SK-N-SH (cell line): ENCODE data around the gene ELP4.

Experiments
- CHD2 ChIP-seq: fragments of 150-350 bp; IDR thresholded peaks from 2 replicates; pipeline ENCODE4 v1.6.1; 2018; ENCODE audit warnings: low read length; ENCODE audit not compliant: partially characterized antibody
- FOXJ3 ChIP-seq: sonication (generic); formaldehyde crosslinking; IDR thresholded peaks from 2 replicates; pipeline ENCODE4 v1.5.1; 2020; ENCODE audit warnings: mild to moderate bottlenecking, missing genetic modification reagents
- JUND ChIP-seq: IDR thresholded peaks from 2 replicates; pipeline ENCODE4 v1.4.0; 2012
- POLR2AphosphoS5 ChIP-seq: IDR thresholded peaks from 2 replicates; pipeline ENCODE4 v1.6.1; 2012; ENCODE audit warnings: low read depth, low read length
- TAF1 ChIP-seq: IDR thresholded peaks from 2 replicates; pipeline ENCODE4 v1.6.1; 2012; ENCODE audit warnings: low read depth, mild to moderate bottlenecking, low read length, moderate library complexity, borderline replicate concordance
- TF ChIP-seq, protein P1 (sequence below): fragments of 200-600 bp; sonication (generic); IDR thresholded peaks from 2 replicates; pipeline ENCODE4 v1.6.1; 2017; ENCODE audit warnings: antibody characterized with exemption, mild to moderate bottlenecking, moderate library complexity
- TF ChIP-seq, protein P2 (sequence below): IDR thresholded peaks from 2 replicates; pipeline ENCODE4 v1.4.0; 2012; ENCODE audit warnings: low read depth, borderline replicate concordance

DNA sequence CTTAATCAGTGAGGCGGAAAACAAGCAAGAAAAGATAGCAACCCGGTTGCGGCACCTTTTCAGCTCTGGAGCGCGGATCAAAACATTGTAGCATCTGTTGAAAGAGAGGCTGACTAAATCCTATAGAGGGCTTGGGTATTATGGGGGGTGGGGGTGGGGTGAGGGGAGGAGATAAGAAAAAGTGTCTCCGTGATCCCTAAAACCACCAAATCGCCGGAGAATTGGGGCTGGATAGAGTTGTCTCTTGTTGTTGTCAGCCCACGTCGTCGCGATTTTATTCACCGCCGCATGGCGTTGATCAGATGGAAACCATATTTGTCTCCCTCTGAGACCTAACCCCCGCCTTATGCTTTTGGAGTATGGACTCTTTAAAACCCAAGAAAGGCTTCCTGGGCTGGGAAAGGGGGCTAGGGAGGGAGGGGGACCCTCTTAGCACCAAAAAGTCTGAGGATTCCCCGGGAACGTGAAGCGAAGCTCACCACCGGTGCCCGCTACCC is 288.5 kb downstream of the ELP4 start:
- TF ChIP-seq FOXJ3 (CRISPR knock-in tag) (no peak), POLR2AphosphoS5 (no peak), JUND (no peak), CHD2 (no peak), TAF1 (no peak)
- TF ChIP-seq, protein P1, sequence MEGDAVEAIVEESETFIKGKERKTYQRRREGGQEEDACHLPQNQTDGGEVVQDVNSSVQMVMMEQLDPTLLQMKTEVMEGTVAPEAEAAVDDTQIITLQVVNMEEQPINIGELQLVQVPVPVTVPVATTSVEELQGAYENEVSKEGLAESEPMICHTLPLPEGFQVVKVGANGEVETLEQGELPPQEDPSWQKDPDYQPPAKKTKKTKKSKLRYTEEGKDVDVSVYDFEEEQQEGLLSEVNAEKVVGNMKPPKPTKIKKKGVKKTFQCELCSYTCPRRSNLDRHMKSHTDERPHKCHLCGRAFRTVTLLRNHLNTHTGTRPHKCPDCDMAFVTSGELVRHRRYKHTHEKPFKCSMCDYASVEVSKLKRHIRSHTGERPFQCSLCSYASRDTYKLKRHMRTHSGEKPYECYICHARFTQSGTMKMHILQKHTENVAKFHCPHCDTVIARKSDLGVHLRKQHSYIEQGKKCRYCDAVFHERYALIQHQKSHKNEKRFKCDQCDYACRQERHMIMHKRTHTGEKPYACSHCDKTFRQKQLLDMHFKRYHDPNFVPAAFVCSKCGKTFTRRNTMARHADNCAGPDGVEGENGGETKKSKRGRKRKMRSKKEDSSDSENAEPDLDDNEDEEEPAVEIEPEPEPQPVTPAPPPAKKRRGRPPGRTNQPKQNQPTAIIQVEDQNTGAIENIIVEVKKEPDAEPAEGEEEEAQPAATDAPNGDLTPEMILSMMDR: no peak
- TF ChIP-seq, protein P2, sequence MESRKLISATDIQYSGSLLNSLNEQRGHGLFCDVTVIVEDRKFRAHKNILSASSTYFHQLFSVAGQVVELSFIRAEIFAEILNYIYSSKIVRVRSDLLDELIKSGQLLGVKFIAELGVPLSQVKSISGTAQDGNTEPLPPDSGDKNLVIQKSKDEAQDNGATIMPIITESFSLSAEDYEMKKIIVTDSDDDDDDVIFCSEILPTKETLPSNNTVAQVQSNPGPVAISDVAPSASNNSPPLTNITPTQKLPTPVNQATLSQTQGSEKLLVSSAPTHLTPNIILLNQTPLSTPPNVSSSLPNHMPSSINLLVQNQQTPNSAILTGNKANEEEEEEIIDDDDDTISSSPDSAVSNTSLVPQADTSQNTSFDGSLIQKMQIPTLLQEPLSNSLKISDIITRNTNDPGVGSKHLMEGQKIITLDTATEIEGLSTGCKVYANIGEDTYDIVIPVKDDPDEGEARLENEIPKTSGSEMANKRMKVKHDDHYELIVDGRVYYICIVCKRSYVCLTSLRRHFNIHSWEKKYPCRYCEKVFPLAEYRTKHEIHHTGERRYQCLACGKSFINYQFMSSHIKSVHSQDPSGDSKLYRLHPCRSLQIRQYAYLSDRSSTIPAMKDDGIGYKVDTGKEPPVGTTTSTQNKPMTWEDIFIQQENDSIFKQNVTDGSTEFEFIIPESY: no peak
